HG03558 (cell line): ENCODE results near the gene TKT.

ENCODE experiments used
- ATAC-seq: cut with Tn5 transposase; IDR thresholded peaks from one replicate; pipeline ENCODE4 v1.9.1; 2021; ENCODE audit warnings: moderate number of reproducible peaks; ENCODE audit not compliant: unreplicated experiment; ENCODE audit errors: extremely low read depth

The TKT gene

GRCh38 chr3:53226841-53227407 is 28.9 kb downstream of the TKT start:
- ATAC-seq, result no peak

GRCh38 chr3:53226142-53226840 is 29.5 kb downstream of the TKT start:
- ATAC-seq, result no peak

- ATAC-seq, result no peak
Measured at GRCh38 chr3:53225651-53226050, 30.2 kb downstream of the TKT start.

DNA sequence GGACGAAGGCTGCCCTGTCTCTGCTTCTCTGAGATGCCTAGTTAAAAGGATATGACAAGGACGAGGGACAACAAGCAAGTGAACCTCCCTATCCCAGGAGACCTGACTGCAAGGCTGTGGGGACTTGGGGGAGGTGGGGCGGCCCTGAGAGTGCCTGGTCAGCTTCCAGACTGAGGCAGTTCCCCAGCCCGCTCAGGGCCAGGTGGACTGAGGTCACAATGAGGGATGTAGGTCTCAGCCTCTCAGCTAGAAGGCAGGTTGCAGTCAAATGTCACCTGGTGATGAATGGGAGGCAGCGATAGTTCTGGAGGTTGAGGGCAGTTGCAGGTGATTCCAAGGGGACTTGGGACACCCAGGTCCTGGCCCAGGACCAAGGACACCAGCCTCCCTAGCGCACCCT is 30.6 kb downstream of the TKT start:
- ATAC-seq, result no peak

DNA sequence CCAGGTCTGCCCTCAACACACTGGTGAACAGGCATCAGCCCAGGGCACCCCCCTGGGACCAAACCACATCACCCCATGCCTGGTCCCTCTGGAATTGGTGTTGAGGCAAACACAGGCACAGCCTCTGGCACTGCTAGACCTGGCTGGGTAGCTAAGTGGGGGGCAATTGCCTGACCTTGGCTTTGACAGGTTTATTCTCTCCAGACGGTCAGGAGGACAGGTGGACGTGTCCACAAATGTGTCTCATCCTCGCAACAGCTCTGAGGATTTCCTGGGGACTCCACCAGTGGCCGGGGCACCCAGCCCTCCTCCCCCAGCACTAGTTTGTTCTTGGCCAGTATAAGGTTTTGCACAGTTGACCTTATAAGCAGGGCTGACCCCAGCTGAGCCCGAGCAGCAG is 31.3 kb downstream of the TKT start:
- ATAC-seq, result no peak

DNA sequence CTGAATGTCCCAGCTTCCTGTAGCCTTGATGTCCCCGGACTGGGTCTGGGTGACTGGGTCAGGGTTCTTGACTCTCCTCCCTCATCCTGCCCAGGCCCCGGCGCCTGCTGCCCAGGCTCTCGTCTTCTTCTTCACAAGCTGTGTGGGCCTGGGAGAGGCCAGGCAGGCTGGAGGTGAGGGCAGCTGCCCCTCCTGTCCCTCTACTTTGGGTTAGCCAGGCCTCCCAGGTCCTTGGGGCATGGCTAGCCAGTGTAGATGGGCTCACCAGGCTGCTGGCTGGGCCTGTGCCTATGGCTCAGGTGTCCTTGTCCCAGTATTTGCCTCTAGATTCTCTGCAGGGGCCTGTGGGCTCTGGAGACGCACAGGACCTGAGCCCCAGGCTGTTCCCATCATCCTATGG is 31.8 kb downstream of the TKT start:
- ATAC-seq, result no peak

DNA sequence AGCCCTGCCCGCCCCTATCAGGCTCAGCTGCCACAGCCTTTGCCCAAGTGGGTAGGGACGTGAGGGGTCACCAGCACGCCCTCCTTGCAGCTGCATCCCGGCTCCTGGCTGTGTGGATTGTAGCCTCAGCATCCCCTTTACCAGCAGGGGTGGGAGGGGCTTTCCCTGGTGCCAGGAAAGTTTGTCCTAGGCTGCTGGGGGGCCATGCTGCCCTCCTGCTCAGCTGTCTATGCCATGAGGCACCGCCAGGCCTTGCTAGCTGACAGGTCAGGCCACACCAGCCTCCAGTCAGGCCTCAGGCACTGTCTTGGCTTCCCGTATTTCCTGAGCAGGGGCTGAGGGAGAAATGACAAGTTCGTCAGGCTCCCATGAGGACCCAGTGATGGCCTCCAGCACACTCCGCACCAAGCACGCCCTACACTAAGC is 32.3 kb downstream of the TKT start:
- no peak for ATAC-seq

GRCh38 chr3:53223025-53223424 is 32.8 kb downstream of the TKT start:
- ATAC-seq, result no peak

- no peak for ATAC-seq
Measured at GRCh38 chr3:53222183-53222901, 33.5 kb downstream of the TKT start.

- ATAC-seq, result no peak
Measured at GRCh38 chr3:53221827-53222182, 34.0 kb downstream of the TKT start.

DNA sequence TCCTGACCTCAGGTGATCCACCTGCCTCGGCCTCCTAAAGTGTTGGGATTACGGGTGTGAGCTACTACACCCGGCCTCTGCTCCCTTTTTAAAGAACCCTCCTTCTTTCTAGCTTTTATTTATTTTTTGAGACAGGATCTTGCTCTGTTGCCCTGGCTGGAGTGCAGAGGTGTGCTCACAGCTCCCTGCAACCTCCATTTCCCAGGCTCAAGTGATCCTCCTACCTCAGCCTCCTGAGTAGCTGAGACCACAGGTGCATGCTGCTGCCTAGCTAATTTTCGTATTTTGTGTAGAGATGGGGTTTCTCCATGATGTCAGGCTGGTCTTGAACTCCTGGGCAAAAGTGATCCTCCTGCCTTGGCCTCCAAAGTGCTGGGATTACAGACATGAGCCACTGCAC is 34.5 kb downstream of the TKT start:
- no peak for ATAC-seq

DNA sequence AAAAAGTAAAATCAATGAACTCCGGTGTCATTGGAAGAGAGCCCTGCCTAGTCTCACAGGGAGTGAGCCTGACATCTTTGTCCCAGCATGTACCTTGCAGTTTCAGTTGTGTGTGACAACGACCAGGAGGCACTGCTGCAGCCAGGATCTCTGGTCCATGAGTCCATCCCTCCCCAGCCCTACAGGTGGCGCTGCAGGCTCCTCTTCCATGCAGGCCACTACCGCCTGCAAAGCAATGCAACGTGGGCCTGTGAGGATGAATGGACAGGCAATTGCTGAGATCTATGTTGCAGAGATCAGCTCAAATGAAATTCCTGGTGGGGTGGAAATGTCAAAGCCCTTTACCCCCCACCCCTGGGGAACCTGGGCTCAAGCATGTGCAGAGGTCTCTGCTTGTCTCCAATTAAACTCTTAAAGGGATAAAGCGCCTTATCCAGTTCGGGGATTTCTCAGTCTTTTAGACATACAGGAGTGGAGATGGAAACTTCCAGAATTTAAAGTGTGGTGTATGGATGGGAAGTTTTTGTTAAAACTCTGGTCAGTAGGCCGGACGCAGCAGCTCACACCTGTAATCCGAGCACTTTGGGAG is 35.8 kb downstream of the TKT start:
- no peak for ATAC-seq

DNA sequence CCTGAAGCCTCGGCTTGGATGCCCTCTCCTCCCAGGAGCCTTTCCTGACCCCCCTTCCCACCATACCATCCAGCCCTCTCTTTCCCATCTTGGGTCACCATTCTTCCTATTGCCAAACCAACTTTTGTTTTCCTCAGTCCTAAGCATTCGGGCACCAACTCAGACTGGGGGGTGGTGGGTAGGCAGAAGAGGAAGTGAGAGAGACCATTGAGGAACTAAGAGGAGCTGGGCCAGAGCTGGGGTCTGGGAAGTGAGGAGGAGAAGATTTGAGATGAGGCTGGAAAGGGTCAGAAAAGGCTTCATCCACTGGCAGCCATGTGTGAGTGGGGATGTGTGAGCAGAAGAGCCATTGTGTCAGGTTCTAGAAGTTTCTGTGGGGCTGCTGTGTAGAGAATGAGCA is 37.7 kb downstream of the TKT start:
- ATAC-seq, result no peak

- ATAC-seq, result no peak
Measured at GRCh38 chr3:53217175-53217574, 38.6 kb downstream of the TKT start.

DNA sequence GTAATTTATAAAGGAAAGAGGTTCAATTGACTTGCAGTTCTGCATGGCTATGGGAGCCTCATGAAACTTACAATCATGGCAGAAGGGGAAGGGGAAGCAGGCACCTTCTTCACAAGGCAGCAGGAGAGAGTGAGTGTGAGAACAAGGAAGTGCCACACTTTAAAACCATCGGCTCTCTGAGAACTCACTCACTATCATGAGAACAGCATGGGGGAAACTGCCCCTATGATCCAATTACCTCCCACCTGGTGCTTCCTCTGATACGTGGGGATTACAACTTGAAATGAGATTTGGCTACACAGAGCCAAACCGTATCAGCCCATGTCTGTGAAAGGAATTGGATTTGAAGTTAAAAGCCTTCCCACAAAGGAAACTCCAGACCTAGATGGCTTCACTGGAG is 39.1 kb downstream of the TKT start:
- ATAC-seq, result no peak

GRCh38 chr3:53215816-53216215 is 40.0 kb downstream of the TKT start:
- ATAC-seq, result no peak

GRCh38 chr3:53213276-53213675 is 42.5 kb downstream of the TKT start:
- ATAC-seq, result no peak

- ATAC-seq, result no peak
Measured at GRCh38 chr3:53211706-53212702, 43.8 kb downstream of the TKT start.

DNA sequence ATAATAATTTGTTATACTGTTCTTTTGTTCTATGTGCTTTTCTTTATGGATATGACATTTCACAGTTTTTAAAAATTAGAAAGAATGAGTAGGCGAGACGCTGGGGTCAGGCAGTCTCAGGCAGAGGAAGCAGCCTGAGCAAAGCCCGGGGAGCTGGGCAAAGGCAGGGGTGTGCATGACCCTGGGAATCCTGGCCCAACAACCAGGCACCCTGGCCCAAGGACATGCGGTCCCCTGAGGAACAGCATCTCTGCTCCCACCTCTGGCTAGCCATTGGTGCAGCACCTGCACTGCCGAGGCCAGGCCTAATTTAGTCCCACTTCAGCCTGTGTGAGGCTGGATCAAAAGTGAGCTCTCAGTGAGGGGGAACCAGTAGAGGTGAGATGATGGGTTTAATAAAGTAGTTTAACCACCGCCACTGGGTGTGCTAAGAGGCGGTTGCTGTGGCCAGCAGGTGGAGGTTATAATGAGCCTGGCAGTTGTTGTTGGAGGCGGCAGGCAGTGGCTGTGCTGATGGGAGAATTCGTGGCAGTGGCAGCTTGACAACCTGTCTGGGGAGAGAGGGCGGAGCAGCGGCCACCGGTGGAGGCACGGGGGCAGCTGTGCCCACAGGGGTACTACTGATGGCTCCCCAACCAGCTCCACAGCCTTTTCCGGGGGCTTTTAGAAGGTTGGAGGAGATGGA is 53.3 kb downstream of the TKT start:
- no peak for ATAC-seq
